Sigmoid colon (tissue), 7 donors: ENCODE results near the gene PEX3. TPM values are rescaled to one million over a fixed set of nuclear protein-coding genes. Genes with fewer than 3 reads are reported as not detected.

Experiments used
- DNase-seq: peaks from one replicate; pipeline ENCODE4 v3.0.0-alpha.2; 2019
- H3K27ac ChIP-seq, 4 donors: fragments of 200-600 bp; sonication (generic); one replicate each; pipeline ENCODE4 v1.5.1; 2016 to 2019; ENCODE audit warnings: mild to moderate bottlenecking in 1 of 4
- H3K27me3 ChIP-seq, 3 donors: fragments of 200-600 bp; sonication (generic); one replicate each; pipeline ENCODE4 v1.5.1; 2019; ENCODE audit warnings: mild to moderate bottlenecking in 1 of 3
- H3K36me3 ChIP-seq, 4 donors: fragments of 200-600 bp; sonication (generic); one replicate each; pipeline ENCODE4 v1.5.1; 2016 to 2019
- H3K4me1 ChIP-seq, 4 donors: fragments of 200-600 bp; sonication (generic); one replicate each; pipeline ENCODE4 v1.5.1; 2017 to 2019
- H3K4me3 ChIP-seq, 4 donors: fragments of 200-600 bp; sonication (generic); one replicate each; pipeline ENCODE4 v1.5.1; 2017 to 2019; ENCODE audit warnings: mild to moderate bottlenecking in 2 of 4, moderate library complexity in 1 of 4
- H3K9me3 ChIP-seq, 4 donors: fragments of 200-600 bp in 3 of 4; sonication (generic) in 3 of 4; one replicate each; pipeline versions ENCODE4 v1.5.1 to v1.6.1; 2013 to 2019
- EP300 ChIP-seq, 4 donors: sonication (generic); formaldehyde crosslinking; IDR thresholded peaks; one replicate each; pipeline ENCODE4 v1.6.1; 2017; ENCODE audit warnings: antibody characterized with exemption in 4 of 4
- POLR2A ChIP-seq, 2 donors: fragments of 450-650 bp; IDR thresholded peaks; one replicate each; pipeline ENCODE4 v1.6.1; 2016; ENCODE audit warnings: antibody characterized with exemption in 2 of 2, mild to moderate bottlenecking in 2 of 2, moderate library complexity in 2 of 2
- POLR2AphosphoS5 ChIP-seq, 4 donors: sonication (generic); formaldehyde crosslinking; IDR thresholded peaks; one replicate each; pipeline ENCODE4 v1.6.1; 2017; ENCODE audit warnings: antibody characterized with exemption in 4 of 4
- WGBS, 2 donors: extraction: QIAGEN DNeasy Blood & Tissue Kit; methylation state at CpG; one replicate each; pipeline ENCODE4 v1.1.7; 2013; 5-methylcytosine and 5-hydroxymethylcytosine counted together
- intact Hi-C: fragments of 100-400 bp; cut with DNase I; formaldehyde crosslinking; loops from one replicate; pipeline ENCODE4 v1.15.1; 2023
- polyA plus RNA-seq, 3 donors: library from polyadenylated mRNA; stranded (reverse); fragments of 200-250 nt; gene quantifications; one replicate each; pipeline ENCODE4 v1.2.3, GENCODE V29; 2013
- total RNA-seq, 4 donors: library from RNA; depleted of rRNA; stranded (reverse); fragments of >200 nt; gene quantifications; one replicate each; pipeline ENCODE4 v1.1.0, GENCODE V29; 2016
- TF ChIP-seq, protein P1 (sequence below), 4 experiments: fragments of 450-650 bp in 3 of 4; fragments of 200-600 bp in 1 of 4; IDR thresholded peaks; one replicate each; pipeline ENCODE4 v1.5.1; 2016 to 2019; ENCODE audit warnings: antibody characterized with exemption in 4 of 4, mild to moderate bottlenecking in 3 of 4, moderate library complexity in 2 of 4
- donor health status: healthy with polysubstance abuse.
- donor health status: Bipolar disorder and iron deficiency.
- donor health status: healthy.

PEX3 gene, protein sequence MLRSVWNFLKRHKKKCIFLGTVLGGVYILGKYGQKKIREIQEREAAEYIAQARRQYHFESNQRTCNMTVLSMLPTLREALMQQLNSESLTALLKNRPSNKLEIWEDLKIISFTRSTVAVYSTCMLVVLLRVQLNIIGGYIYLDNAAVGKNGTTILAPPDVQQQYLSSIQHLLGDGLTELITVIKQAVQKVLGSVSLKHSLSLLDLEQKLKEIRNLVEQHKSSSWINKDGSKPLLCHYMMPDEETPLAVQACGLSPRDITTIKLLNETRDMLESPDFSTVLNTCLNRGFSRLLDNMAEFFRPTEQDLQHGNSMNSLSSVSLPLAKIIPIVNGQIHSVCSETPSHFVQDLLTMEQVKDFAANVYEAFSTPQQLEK
- total RNA-seq (10 to 100 TPM; 10.6 to 16.1 (median 12.3) TPM), polyA plus RNA-seq (1 to 10 TPM; 5.1 to 6.5 (median 5.4) TPM)

DNA sequence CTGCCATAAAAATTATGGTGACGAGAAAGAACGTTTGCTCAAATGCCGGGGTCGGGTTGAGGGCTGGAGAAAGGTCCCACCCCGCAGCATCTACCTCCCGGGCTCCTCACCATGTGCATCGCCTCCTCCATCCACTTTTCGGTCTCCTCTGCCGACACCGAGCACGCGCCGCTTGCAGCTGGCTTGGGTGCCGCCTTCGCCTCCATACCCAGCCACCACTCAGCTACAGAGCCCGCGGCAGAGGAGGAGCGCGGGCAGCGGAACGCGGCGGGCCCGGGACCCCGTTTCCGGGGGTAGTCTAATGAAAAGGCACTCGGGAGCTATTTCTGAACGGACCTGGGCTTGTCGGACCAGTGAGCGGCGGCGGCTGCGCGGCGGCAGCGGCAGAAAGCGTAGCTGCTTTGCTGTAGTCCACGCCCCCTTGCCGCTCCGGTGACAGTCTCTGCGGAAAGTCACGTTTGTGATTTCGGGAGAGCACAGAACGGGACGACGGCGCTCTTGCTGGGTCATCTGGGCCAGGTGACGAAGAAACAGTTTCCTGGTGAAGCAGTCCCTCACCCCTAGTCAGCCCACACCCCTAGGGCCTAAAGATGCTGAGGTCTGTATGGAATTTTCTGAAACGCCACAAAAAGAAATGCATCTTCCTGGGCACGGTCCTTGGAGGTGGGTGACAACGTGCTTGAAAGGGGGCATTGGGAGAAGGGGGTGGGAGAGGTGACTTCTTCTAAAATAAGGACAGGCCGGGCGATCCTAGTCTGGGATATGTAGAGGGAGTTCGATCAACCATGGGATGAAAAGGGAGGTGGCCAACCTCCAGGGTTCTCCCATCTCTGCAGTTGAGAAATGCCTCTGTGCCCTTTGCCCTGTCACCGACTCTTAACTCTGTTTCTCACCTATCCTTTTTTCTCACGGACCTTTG lies at the start of gene PEX3, which contains the start of gene ADAT2:
Gene PEX3 (plus strand): TSS at position 353 of the 919 bp plus-strand sequence. CDS start 238 bp downstream, at position 591.
Gene ADAT2 (minus strand): TSS at position 243 of the 919 bp plus-strand sequence. CDS start 37 bp downstream, at position 206.
- peak within 1 kb of the TSS; percentile 52 to 88 (median 76) for H3K4me3 ChIP-seq
- 0 to 1% methylated on average over 56 of the region's 56 CpGs for WGBS, 2 donors
- H3K27ac ChIP-seq: peak within 1 kb of the TSS; percentile 69 to 79 (median 76)
- DNase-seq: peak; percentile 95
- H3K9me3 ChIP-seq: no peaks in the 10 kb centered on the region
- H3K4me1 ChIP-seq: peaks cover 0 to 29% (median 20%) of the 10 kb centered on the region in 4 donors
- no peak for TF ChIP-seq EP300 (IDR thresholded peaks at IDR 0.05)
- TF ChIP-seq POLR2A (IDR thresholded peaks at IDR 0.05): peak; percentile 28 to 49
- TF ChIP-seq, protein P1, sequence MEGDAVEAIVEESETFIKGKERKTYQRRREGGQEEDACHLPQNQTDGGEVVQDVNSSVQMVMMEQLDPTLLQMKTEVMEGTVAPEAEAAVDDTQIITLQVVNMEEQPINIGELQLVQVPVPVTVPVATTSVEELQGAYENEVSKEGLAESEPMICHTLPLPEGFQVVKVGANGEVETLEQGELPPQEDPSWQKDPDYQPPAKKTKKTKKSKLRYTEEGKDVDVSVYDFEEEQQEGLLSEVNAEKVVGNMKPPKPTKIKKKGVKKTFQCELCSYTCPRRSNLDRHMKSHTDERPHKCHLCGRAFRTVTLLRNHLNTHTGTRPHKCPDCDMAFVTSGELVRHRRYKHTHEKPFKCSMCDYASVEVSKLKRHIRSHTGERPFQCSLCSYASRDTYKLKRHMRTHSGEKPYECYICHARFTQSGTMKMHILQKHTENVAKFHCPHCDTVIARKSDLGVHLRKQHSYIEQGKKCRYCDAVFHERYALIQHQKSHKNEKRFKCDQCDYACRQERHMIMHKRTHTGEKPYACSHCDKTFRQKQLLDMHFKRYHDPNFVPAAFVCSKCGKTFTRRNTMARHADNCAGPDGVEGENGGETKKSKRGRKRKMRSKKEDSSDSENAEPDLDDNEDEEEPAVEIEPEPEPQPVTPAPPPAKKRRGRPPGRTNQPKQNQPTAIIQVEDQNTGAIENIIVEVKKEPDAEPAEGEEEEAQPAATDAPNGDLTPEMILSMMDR (IDR thresholded peaks at IDR 0.05): no peak
- peak; percentile 69 to 89 (median 83) for TF ChIP-seq POLR2AphosphoS5 (IDR thresholded peaks at IDR 0.05)
- no peaks in the 10 kb centered on the region for H3K27me3 ChIP-seq
- intact Hi-C loops: loop anchor here (5.0 kb wide), 3 partner anchors 62 to 503 kb away; partner anchors contain the start of genes FUCA2, HIVEP2 and LTV1
- H3K36me3 ChIP-seq: peaks cover 0 to 6% (median 0%) of the 10 kb centered on the region in 4 donors

- intact Hi-C loops: no loop called here
- WGBS, 2 donors: 58 to 77% methylated on average over 1 of the region's 1 CpG
- Histone ChIP-seq H3K27me3 (no peaks in the 10 kb centered on the region), H3K4me3 (no peak overlapping the region), H3K27ac (no peak overlapping the region), H3K9me3 (no peaks in the 10 kb centered on the region), H3K4me1 (no peaks in the 10 kb centered on the region), H3K36me3 (no peaks in the 10 kb centered on the region)
- TF ChIP-seq, protein P1 (IDR thresholded peaks at IDR 0.05): no peak
- TF ChIP-seq EP300 (IDR thresholded peaks at IDR 0.05) (no peak), POLR2AphosphoS5 (IDR thresholded peaks at IDR 0.05) (no peak), POLR2A (IDR thresholded peaks at IDR 0.05) (no peak)
- DNase-seq: no peak
These were observed 49.5 kb upstream of the PEX3 start for GRCh38 chr6:143401068-143401446.

DNA sequence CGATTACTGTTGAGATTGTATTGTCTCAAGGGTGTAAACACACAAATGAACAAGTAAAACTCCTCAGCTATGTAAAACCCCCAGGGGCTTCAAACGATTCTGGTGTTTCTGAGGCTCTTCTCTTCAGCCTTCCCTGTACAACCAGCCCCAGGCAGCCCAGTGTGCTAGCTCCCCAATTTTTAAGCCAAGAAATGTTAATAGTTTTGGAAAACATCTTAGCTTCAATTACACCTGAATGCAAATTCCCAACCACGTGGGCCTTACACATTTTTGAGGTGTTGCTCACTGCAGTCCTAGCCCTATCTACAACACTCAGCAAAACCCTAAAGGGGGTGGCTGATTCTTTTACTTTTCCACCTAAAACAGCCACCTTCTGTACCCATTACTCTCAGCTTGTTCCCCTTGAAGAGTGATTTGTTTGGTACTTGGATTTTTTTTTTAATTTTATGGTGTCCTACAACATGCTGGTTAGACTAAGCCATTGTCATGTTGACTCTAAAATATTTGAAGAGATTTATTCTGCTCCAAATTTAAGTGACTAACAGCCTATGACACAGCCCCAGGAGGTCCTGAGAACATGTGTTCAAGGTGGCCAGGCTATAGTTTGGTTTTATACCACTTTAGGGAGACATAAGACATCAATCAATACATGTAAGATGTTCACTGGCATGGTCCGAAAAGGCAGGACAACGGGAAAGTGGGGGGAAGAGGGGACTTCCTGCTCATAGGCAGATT lies 48.8 kb upstream of the PEX3 start:
- WGBS, 2 donors: 87 to 89% methylated on average over 5 of the region's 5 CpGs
- no peaks in the 10 kb centered on the region for H3K4me1 ChIP-seq

More for the DNA sequence above, 48.8 kb upstream of the PEX3 start:
- intact Hi-C loops: no loop called here
- no peaks in the 10 kb centered on the region for H3K36me3 ChIP-seq
- no peak overlapping the region for H3K4me3 ChIP-seq
- DNase-seq: no peak
- no peaks in the 10 kb centered on the region for H3K9me3 ChIP-seq
- no peaks in the 10 kb centered on the region for H3K27me3 ChIP-seq
- H3K27ac ChIP-seq: no peak overlapping the region
- TF ChIP-seq POLR2A (IDR thresholded peaks at IDR 0.05) (no peak), EP300 (IDR thresholded peaks at IDR 0.05) (no peak), POLR2AphosphoS5 (IDR thresholded peaks at IDR 0.05) (no peak)
- TF ChIP-seq, protein P1 (IDR thresholded peaks at IDR 0.05): no peak
